Activated T-helper 17 cell treated with anti-CD3 and anti-CD28 coated beads, Interleukin-2, amount 50 U/mL, for 72 hours (primary cell): ENCODE results near the gene ATG9B. TPM values are rescaled to one million over a fixed set of nuclear protein-coding genes. Genes with fewer than 3 reads are reported as not detected.

ENCODE experiments used
- ATAC-seq: fragments of 150-1000 bp; cut with Tn5 transposase; replicated peaks from 2 replicates; pipeline ENCODE4 v1.10.0; 2021; ENCODE audit warnings: mild to moderate bottlenecking, moderate library complexity
- H3K27ac Mint-ChIP-seq: one replicate; pipeline ENCODE4 v1.8.0; 2022; ENCODE audit warnings: mixed read lengths
- H3K27me3 Mint-ChIP-seq: one replicate; pipeline ENCODE4 v1.8.0; 2022; ENCODE audit warnings: mixed read lengths
- H3K36me3 Mint-ChIP-seq: one replicate; pipeline ENCODE4 v1.8.0; 2022; ENCODE audit warnings: low read depth, mild to moderate bottlenecking, mixed read lengths
- H3K4me1 Mint-ChIP-seq: one replicate; pipeline ENCODE4 v1.8.0; 2022; ENCODE audit warnings: mixed read lengths
- H3K4me3 Mint-ChIP-seq: one replicate; pipeline ENCODE4 v1.8.0; 2022; ENCODE audit warnings: mild to moderate bottlenecking, mixed read lengths
- H3K9me3 Mint-ChIP-seq: one replicate; pipeline ENCODE4 v1.8.0; 2022; ENCODE audit warnings: mixed read lengths
- total RNA-seq, 2 donors: library from RNA; stranded (reverse); gene quantifications; one replicate each; pipeline ENCODE4 v1.2.3, GENCODE V29; 2022

The ATG9B gene
- total RNA-seq, 2 donors from 2014 or later = 2.9 to 18.2 TPM

DNA sequence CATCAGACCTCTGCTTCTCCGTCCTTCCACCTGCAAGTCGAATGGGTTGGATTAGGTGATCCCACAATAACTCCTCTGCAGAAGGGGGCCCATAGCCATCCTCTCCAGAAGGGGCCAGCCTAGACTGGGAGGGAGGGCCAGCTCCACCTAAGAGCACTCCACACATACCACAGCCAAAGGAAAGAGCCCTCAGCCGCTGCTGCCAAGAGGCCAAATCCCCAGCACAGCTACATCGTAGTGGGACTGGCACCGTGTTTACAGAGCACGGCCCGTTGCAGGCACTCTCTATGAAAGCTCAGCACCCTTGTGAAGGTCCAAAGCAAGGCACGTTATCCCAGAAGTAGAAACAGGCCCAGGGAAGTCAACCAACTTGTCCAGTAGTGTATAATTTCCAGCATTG is 51.6 kb downstream of the ATG9B start:
- H3K36me3 Mint-ChIP-seq = no peaks in the 10 kb centered on the region
- H3K4me3 Mint-ChIP-seq = peak overlapping the region; percentile 77
- no peaks in the 10 kb centered on the region for H3K9me3 Mint-ChIP-seq
- peaks cover 17% of the 10 kb centered on the region for H3K4me1 Mint-ChIP-seq
- peaks cover 9% of the 10 kb centered on the region for H3K27me3 Mint-ChIP-seq
- no peak overlapping the region for H3K27ac Mint-ChIP-seq
- no peak for ATAC-seq

DNA sequence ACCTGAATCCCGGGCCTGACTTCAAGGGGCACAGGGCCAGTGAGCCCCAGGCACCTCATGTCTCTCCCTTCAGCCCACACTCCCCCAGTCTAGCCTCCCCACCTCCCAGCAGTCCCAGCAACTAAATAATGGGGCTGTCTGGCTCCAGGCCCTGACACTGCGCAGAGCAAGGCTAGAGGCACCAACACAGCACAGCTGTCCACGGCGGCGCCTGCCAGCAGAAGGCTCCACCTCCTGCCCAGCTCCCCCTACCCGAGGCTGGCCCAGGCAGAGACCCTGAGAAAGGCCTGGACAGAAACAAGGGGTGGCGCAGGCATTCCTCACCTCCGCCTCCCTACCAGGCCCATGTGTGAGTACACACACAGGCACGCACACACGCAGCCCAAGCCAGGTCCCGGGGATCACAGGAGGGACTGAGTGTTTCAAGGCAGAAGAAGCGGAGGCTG is 52.2 kb downstream of the ATG9B start:
- no peaks in the 10 kb centered on the region for H3K36me3 Mint-ChIP-seq
- no peaks in the 10 kb centered on the region for H3K9me3 Mint-ChIP-seq
- no peak overlapping the region for H3K27ac Mint-ChIP-seq
- H3K4me3 Mint-ChIP-seq = no peak overlapping the region
- ATAC-seq = no peak
- peaks cover 4% of the 10 kb centered on the region for H3K27me3 Mint-ChIP-seq
- peaks cover 12% of the 10 kb centered on the region for H3K4me1 Mint-ChIP-seq

- Mint-ChIP-seq H3K9me3 (no peaks in the 10 kb centered on the region), H3K27ac (peak overlapping the region; percentile 56), H3K36me3 (no peaks in the 10 kb centered on the region), H3K4me3 (no peak overlapping the region), H3K4me1 (peaks cover 9% of the 10 kb centered on the region), H3K27me3 (no peaks in the 10 kb centered on the region)
- no peak for ATAC-seq
Measured at GRCh38 chr7:150971242-150972022, 52.9 kb downstream of the ATG9B start.

GRCh38 chr7:150970424-150970823 is 53.9 kb downstream of the ATG9B start:
- Mint-ChIP-seq H3K27me3 (no peaks in the 10 kb centered on the region), H3K4me3 (no peak overlapping the region), H3K27ac (peak overlapping the region; percentile 56), H3K4me1 (peaks cover 8% of the 10 kb centered on the region), H3K9me3 (no peaks in the 10 kb centered on the region), H3K36me3 (no peaks in the 10 kb centered on the region)
- ATAC-seq = no peak

DNA sequence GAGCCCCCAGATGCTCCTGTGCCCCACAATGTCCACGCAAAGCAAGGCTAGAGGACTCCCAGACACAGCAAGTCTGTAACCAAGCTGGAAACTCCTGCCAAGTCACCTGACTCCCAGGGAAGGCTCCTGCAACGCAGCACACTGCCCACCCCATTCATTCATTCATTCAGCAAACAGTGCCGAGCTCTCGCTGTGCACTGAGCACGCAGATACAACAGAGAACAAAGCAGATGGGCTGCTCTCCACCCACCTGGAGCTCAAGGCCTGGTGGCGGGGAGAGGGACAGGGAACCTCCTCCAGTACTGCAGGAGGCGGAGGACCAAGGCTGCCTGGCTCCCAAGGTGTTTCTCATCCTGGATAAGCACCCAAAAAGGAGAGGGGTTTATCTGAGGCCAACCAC is 54.8 kb downstream of the ATG9B start:
- no peak for ATAC-seq
- no peaks in the 10 kb centered on the region for H3K36me3 Mint-ChIP-seq
- H3K4me3 Mint-ChIP-seq = no peak overlapping the region
- H3K9me3 Mint-ChIP-seq = no peaks in the 10 kb centered on the region
- H3K4me1 Mint-ChIP-seq = peaks cover 5% of the 10 kb centered on the region
- H3K27me3 Mint-ChIP-seq = no peaks in the 10 kb centered on the region
- H3K27ac Mint-ChIP-seq = no peak overlapping the region

GRCh38 chr7:150968734-150969372 is 55.4 kb downstream of the ATG9B start:
- no peak overlapping the region for H3K27ac Mint-ChIP-seq
- H3K4me1 Mint-ChIP-seq = peaks cover 5% of the 10 kb centered on the region
- no peaks in the 10 kb centered on the region for H3K9me3 Mint-ChIP-seq
- ATAC-seq = no peak
- H3K4me3 Mint-ChIP-seq = no peak overlapping the region
- no peaks in the 10 kb centered on the region for H3K27me3 Mint-ChIP-seq
- H3K36me3 Mint-ChIP-seq = no peaks in the 10 kb centered on the region

DNA sequence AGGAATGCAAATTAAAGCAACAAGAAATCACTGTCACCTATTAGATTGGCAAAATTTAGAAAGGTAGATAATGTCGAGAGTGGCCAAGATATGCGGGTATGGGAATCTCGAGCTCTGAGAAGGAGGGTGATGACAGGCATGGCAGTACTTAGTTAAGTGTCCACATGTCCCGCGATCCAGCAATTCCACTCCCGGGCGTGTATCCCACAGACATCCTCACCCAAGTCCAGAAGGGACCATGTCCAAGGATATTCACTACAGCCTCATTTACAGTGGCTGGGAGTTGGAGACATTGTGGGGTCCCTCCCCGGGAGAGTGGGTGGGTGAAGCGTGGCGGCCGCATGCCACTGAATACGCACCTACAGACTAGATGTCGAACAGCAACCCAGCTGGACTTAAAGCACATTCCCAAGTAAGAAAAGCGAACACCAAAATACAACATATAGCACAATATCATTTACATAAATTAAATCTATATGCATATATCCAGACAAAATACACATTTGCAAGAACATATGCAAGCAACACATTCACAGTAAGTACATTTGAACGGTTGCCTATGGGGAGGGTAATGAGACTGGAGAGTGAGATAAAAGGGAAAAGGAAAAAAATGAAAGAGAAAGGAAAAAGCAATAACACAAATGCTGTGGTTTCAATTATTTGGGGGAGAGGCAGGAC is 56.1 kb downstream of the ATG9B start:
- ATAC-seq = no peak
- no peaks in the 10 kb centered on the region for H3K27me3 Mint-ChIP-seq
- H3K4me3 Mint-ChIP-seq = no peak overlapping the region
- peaks cover 5% of the 10 kb centered on the region for H3K4me1 Mint-ChIP-seq
- H3K9me3 Mint-ChIP-seq = no peaks in the 10 kb centered on the region
- no peak overlapping the region for H3K27ac Mint-ChIP-seq
- no peaks in the 10 kb centered on the region for H3K36me3 Mint-ChIP-seq

DNA sequence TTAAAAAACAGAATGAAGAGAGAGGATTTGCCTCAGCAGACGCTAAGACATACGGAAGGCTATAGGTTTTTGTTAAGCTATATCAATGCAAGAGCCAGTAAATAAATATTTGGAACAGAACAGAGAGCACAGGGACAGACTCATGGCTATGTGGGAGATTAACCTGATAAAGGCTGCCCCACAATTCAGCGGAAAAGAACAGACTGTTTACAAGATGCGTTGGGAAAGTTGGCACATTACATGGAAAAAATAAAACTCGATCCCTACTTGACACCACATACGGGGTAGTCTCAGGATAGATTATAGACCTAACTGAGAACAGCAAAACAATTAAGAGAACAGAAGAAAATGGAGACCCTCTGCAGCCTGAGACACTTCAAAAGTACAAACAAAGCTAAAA is 56.9 kb downstream of the ATG9B start:
- Mint-ChIP-seq H3K4me1 (peaks cover 8% of the 10 kb centered on the region), H3K9me3 (no peaks in the 10 kb centered on the region), H3K36me3 (no peaks in the 10 kb centered on the region), H3K27ac (no peak overlapping the region), H3K4me3 (no peak overlapping the region), H3K27me3 (no peaks in the 10 kb centered on the region)
- ATAC-seq = no peak

DNA sequence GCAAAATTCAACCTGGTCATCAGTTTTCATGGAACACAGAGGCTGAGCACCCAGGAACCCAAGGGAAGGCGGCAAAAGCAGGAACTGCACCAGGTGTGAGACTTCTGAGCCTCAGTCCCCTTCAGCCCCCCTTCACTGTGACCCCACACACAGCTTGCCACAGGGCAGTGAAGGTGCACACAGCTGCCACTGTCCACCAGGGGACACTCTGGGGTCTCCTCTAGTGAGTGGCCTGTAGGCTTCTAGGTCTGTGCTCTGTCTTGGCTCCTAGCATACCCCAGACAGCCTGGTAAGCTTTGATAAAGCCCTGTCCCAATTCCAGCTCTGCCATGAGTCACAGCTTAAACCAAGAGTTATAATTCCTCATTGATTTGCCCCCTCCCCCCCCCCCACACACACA is 58.3 kb downstream of the ATG9B start:
- H3K27ac Mint-ChIP-seq = no peak overlapping the region
- H3K36me3 Mint-ChIP-seq = no peaks in the 10 kb centered on the region
- no peak overlapping the region for H3K4me3 Mint-ChIP-seq
- peaks cover 10% of the 10 kb centered on the region for H3K4me1 Mint-ChIP-seq
- H3K27me3 Mint-ChIP-seq = no peaks in the 10 kb centered on the region
- ATAC-seq = no peak
- no peaks in the 10 kb centered on the region for H3K9me3 Mint-ChIP-seq

GRCh38 chr7:150965273-150965830 is 58.9 kb downstream of the ATG9B start:
- ATAC-seq = no peak

More at GRCh38 chr7:150965273-150965830, 58.9 kb downstream of the ATG9B start:
- Mint-ChIP-seq H3K27ac (no peak overlapping the region), H3K4me3 (no peak overlapping the region), H3K9me3 (no peaks in the 10 kb centered on the region), H3K36me3 (no peaks in the 10 kb centered on the region), H3K4me1 (peaks cover 10% of the 10 kb centered on the region), H3K27me3 (no peaks in the 10 kb centered on the region)

Other genes starting within 250 kb of the ATG9B start
- not detected for gene TMEM176B, start 224.1 kb downstream of the ATG9B start, total RNA-seq
- gene TMEM176A, start 223.7 kb downstream of the ATG9B start, total RNA-seq = under 1 TPM in 1 of 2 donors, not detected in 1; 0.45 TPM
- gene AOC1, start 172.0 kb downstream of the ATG9B start, total RNA-seq = not detected
- gene KCNH2, start 46.2 kb downstream of the ATG9B start, total RNA-seq = under 1 TPM; 0.32 to 0.77 TPM
- 10 to 100 TPM in 1 of 2 donors, 1 to 10 TPM in 1; 8.0 to 12.1 TPM for gene NOS3, start 33.5 kb downstream of the ATG9B start, total RNA-seq
- gene ABCB8, start 4.0 kb upstream of the ATG9B start, total RNA-seq = 10 to 100 TPM; 36.4 to 52.0 TPM
- gene ASIC3, start 24.0 kb upstream of the ATG9B start, total RNA-seq = 1 to 10 TPM; 9.0 to 9.7 TPM
- 10 to 100 TPM in 1 of 2 donors, 1 to 10 TPM in 1; 9.0 to 23.4 TPM for gene CDK5, start 33.4 kb upstream of the ATG9B start, total RNA-seq
- gene SLC4A2, start 35.1 kb upstream of the ATG9B start, total RNA-seq = 100 to 1,000 TPM; 114 to 135 TPM
- gene FASTK, start 56.3 kb upstream of the ATG9B start, total RNA-seq = 10 to 100 TPM; 63.3 to 71.1 TPM
- 10 to 100 TPM; 72.7 to 78.4 TPM for gene TMUB1, start 59.0 kb upstream of the ATG9B start, total RNA-seq
- 10 to 100 TPM; 45.0 to 58.6 TPM for gene AGAP3, start 62.0 kb upstream of the ATG9B start, total RNA-seq
- gene GBX1, start 143.2 kb upstream of the ATG9B start, total RNA-seq = 1 to 10 TPM in 1 of 2 donors, not detected in 1; 1.2 TPM
- gene ASB10, start 162.8 kb upstream of the ATG9B start, total RNA-seq = not detected
- 1 to 10 TPM in 1 of 2 donors, not detected in 1; 1.2 TPM for gene H2BK1, start 186.0 kb upstream of the ATG9B start, total RNA-seq
- 10 to 100 TPM; 26.9 to 55.2 TPM for gene ABCF2, start 202.7 kb upstream of the ATG9B start, total RNA-seq
- 10 to 100 TPM; 31.3 to 36.3 TPM for gene CHPF2, start 208.0 kb upstream of the ATG9B start, total RNA-seq
- gene SMARCD3, start 224.2 kb upstream of the ATG9B start, total RNA-seq = 10 to 100 TPM in 1 of 2 donors, 1 to 10 TPM in 1; 1.3 to 11.8 TPM